Lower lobe of right lung (tissue), 2 donors: ENCODE measurements around the gene PLXNA1. TPM values are rescaled to one million over a fixed set of nuclear protein-coding genes. Genes with fewer than 3 reads are reported as not detected.

ENCODE experiments used
- ATAC-seq, 2 donors: fragments of 200-7000 bp; cut with Tn5 transposase; one replicate each; pipeline ENCODE4 v1.9.1; 2020 to 2022; ENCODE audit warnings: mild to moderate bottlenecking in 2 of 2, moderate library complexity in 2 of 2
- DNase-seq: peaks from one replicate; pipeline ENCODE4 v3.0.0-alpha.2; 2020
- H3K27ac ChIP-seq: fragments of 200-600 bp; one replicate; pipeline ENCODE4 v1.8.0; 2022
- H3K27me3 ChIP-seq: fragments of 200-600 bp; one replicate; pipeline ENCODE4 v1.8.0; 2022; ENCODE audit warnings: low read depth
- H3K36me3 ChIP-seq: fragments of 200-600 bp; one replicate; pipeline ENCODE4 v1.8.0; 2022; ENCODE audit warnings: mild to moderate bottlenecking
- H3K4me1 ChIP-seq: fragments of 200-600 bp; one replicate; pipeline ENCODE4 v1.8.0; 2022
- H3K4me3 ChIP-seq: fragments of 200-600 bp; one replicate; pipeline ENCODE4 v1.8.0; 2022; ENCODE audit warnings: mild to moderate bottlenecking
- H3K9me3 ChIP-seq: fragments of 200-600 bp; one replicate; pipeline ENCODE4 v1.8.0; 2022
- intact Hi-C: fragments of 100-400 bp; cut with DNase I; formaldehyde crosslinking; loops from one replicate; pipeline ENCODE4 v1.11.0; 2022
- total RNA-seq: library from RNA; stranded (reverse); fragmentation: NEBNext Ultra II Directional; extraction: Animal tissue kit (Norgen Biotek cat#: 25700); gene quantifications from one replicate; pipeline ENCODE4 v1.2.1, GENCODE V29; 2021
- TF ChIP-seq, protein P1 (sequence below): fragments of 200-600 bp; IDR thresholded peaks from one replicate; pipeline ENCODE4 v1.8.0; 2022; ENCODE audit warnings: antibody characterized with exemption, mild to moderate bottlenecking
- donor health status: DM: no; HTN: yes; CAD: no; lungs with severe emphysema.

Gene PLXNA1
- total RNA-seq, 1 donor from 2014 or later = 48.1 TPM

DNA sequence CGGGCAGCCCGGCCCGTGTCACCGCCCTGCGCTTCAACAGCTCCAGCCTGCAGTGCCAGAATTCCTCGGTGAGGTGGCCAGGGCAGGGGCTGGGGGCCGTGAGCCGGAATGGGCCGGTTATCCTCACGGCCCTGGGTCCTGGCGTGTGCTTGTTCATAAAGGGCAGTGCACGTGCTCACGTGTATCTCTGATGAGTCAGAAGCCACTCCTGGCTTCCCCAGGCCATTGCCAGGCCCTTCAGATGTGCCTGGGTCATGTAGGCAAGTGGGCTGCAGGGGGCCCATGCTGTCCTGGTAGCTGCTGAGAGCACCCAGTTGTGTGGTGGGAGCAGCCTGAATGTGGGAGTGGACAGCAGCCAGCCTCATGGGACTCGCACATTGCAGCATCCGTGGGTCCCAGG, 29.2 kb downstream of the PLXNA1 start:
- H3K27ac ChIP-seq = no peak overlapping the region
- ATAC-seq = no peak

DNA sequence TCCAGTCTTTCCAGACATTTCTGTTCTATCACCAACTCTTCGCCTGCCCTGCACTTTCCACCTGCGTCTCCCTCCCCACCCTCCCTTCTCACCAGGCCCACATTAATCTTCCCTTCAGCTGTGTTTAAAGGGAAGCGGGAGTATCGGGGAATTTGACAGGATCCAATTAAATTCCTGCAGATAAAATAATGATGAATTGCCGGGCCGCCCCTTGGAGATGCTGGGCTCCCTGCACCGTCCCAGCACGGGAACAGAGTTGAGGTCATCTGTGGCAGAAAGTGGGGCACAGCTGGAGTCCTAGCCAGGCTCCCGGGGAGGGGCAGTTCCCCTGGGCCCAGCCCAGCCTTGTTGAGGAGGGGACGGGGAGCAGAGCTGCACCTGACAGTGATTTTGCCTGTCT, 30.3 kb downstream of the PLXNA1 start:
- Histone ChIP-seq H3K27me3 (no peaks in the 10 kb centered on the region), H3K4me1 (no peaks in the 10 kb centered on the region), H3K4me3 (no peak overlapping the region), H3K27ac (no peak overlapping the region), H3K36me3 (peaks cover 87% of the 10 kb centered on the region), H3K9me3 (no peaks in the 10 kb centered on the region)
- intact Hi-C loops = no loop called here
- TF ChIP-seq, protein P1, sequence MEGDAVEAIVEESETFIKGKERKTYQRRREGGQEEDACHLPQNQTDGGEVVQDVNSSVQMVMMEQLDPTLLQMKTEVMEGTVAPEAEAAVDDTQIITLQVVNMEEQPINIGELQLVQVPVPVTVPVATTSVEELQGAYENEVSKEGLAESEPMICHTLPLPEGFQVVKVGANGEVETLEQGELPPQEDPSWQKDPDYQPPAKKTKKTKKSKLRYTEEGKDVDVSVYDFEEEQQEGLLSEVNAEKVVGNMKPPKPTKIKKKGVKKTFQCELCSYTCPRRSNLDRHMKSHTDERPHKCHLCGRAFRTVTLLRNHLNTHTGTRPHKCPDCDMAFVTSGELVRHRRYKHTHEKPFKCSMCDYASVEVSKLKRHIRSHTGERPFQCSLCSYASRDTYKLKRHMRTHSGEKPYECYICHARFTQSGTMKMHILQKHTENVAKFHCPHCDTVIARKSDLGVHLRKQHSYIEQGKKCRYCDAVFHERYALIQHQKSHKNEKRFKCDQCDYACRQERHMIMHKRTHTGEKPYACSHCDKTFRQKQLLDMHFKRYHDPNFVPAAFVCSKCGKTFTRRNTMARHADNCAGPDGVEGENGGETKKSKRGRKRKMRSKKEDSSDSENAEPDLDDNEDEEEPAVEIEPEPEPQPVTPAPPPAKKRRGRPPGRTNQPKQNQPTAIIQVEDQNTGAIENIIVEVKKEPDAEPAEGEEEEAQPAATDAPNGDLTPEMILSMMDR = no peak
- DNase-seq = no peak
- no peak for ATAC-seq

More for the DNA sequence above, 29.2 kb downstream of the PLXNA1 start:
- intact Hi-C loops = no loop called here
- Histone ChIP-seq H3K9me3 (no peaks in the 10 kb centered on the region), H3K4me1 (no peaks in the 10 kb centered on the region), H3K4me3 (no peak overlapping the region), H3K27me3 (no peaks in the 10 kb centered on the region), H3K36me3 (peaks cover 85% of the 10 kb centered on the region)
- DNase-seq = no peak
- TF ChIP-seq, protein P1 = no peak

DNA sequence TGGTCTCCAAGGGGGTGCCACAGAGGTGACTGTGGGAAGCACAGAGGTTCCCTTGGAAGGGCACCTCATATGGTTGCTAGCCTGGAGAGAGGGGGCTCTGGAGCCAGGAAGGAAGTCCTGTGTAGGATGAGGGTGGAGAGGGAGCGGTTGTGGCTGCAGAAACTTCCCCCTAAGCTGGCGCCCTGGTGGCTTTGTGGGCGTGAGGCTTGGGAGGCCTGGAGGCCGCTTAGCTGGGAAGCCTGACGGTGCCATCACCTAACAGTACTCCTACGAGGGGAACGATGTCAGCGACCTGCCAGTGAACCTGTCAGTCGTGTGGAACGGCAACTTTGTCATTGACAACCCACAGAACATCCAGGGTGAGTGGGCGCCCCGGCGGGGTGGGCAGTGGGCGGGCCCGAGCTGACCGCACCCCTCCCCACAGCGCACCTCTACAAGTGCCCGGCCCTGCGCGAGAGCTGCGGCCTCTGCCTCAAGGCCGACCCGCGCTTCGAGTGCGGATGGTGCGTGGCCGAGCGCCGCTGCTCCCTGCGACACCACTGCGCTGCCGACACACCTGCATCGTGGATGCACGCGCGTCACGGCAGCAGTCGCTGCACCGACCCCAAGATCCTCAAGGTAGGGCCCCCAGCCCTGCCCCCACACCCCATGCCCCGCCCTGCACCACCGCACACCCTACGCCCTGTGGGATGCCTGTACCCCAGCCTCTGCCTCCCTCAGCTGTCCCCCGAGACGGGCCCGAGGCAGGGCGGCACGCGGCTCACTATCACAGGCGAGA, 31.0 kb downstream of the PLXNA1 start:
- intact Hi-C loops = no loop called here
- no peaks in the 10 kb centered on the region for H3K27me3 ChIP-seq
- no peak overlapping the region for H3K4me3 ChIP-seq
- no peak for DNase-seq
- no peak overlapping the region for H3K27ac ChIP-seq
- TF ChIP-seq, protein P1 = no peak
- peaks cover 89% of the 10 kb centered on the region for H3K36me3 ChIP-seq
- H3K9me3 ChIP-seq = no peaks in the 10 kb centered on the region
- H3K4me1 ChIP-seq = no peaks in the 10 kb centered on the region
- no peak for ATAC-seq

DNA sequence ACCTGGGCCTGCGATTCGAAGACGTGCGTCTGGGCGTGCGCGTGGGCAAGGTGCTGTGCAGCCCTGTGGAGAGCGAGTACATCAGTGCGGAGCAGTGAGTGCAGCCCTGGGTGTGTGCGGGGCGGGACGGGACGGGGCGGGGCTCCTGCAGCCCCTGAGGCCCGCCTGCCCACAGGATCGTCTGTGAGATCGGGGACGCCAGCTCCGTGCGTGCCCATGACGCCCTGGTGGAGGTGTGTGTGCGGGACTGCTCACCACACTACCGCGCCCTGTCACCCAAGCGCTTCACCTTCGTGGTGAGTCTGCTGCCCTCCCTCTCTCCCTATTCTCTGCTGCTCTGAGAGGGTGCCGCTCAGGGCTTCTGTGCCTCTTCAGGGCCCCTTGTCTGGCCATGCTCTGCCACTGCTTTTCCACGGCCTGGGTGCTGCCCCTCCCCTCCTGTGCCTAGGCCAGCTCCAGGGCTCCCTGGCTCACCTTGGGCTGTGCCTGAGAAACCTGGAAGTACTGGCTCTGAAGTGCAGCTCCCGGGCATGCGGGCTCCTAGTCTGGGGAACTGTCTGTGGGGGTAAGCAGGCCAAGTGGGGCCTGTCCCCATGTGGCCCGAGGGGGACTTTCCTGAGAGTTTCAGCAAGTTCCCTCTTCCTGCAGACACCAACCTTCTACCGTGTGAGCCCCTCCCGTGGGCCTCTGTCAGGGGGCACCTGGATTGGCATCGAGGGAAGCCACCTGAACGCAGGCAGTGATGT, 31.8 kb downstream of the PLXNA1 start:
- H3K4me1 ChIP-seq = no peaks in the 10 kb centered on the region
- intact Hi-C loops = no loop called here
- ATAC-seq = no peak
- H3K4me3 ChIP-seq = no peak overlapping the region
- H3K27ac ChIP-seq = no peak overlapping the region
- no peak for DNase-seq
- TF ChIP-seq, protein P1 = no peak
- H3K27me3 ChIP-seq = no peaks in the 10 kb centered on the region
- peaks cover 93% of the 10 kb centered on the region for H3K36me3 ChIP-seq
- no peaks in the 10 kb centered on the region for H3K9me3 ChIP-seq

- intact Hi-C loops = no loop called here
- TF ChIP-seq, protein P1 = no peak
- H3K27ac ChIP-seq = no peak overlapping the region
Measured at GRCh38 chr3:127015282-127016042, 32.5 kb downstream of the PLXNA1 start.

More at GRCh38 chr3:127015282-127016042, 32.5 kb downstream of the PLXNA1 start:
- H3K9me3 ChIP-seq = no peaks in the 10 kb centered on the region
- no peak for DNase-seq
- H3K4me1 ChIP-seq = no peaks in the 10 kb centered on the region
- no peak for ATAC-seq
- no peak overlapping the region for H3K4me3 ChIP-seq
- no peaks in the 10 kb centered on the region for H3K27me3 ChIP-seq
- peaks cover 97% of the 10 kb centered on the region for H3K36me3 ChIP-seq
